NCI-H187 (cell line): ENCODE results near the gene ATP9A.
"Not testable (repeated sequence)": the region's sequence is repeated elsewhere in the genome, so short reads cannot be mapped to it uniquely, and the experiment has no call there.

ENCODE experiments used
- DNase-seq, 2 experiments: peaks; one replicate each; lab custom pipeline; 2025; lab: John Stamatoyannopoulos, UW

The ATP9A gene

DNA sequence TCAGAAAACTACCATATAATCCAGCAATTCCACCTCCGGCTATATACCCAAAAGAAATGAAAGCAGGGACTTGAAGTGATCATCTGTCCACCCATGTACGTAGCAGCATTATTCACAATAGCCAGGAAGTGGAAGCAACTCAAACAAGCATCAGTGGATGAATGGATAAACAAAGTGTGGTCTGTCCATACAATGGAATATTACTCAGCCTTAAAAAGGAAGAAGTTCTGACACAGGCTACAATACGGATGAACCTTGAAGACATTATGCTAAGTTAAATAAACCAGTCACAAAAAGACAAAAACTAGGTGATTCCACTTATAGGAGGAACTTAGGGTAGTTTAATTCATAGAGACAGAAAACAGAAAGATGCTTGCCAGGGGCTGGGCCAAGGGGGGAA lies 76.5 kb downstream of the ATP9A start:
- no peak for DNase-seq

DNA sequence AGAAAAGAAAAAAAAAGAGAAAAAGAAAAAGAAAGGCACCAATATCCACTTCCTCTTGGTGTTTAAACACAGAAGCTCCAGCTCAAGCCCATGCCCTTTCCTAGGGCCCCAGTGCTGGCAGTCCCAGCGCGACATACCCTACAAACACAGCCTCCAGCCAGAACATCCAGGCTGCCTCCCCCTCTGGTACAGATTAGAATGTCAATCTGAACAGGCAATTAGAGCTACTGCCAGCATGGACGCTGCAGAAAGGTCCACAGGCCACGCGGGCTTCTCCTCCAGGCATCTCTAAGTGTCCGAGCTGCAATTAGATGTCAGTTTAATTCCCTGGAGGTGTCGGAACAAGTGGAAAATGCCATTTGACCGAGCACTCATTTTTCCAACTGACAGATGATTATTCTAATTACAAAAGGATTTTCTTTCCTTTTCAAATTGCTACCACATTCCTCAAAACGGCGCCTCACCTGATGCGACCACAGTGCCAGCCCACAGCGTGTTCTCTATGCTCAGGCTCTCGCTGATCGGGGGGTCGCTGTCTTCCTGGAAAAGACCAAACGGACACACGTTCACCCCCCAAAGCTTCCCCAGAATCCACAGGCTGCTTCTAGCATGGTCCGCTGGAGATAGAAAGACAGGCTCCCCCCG lies 79.5 kb downstream of the ATP9A start:
- DNase-seq, result no peak

DNA sequence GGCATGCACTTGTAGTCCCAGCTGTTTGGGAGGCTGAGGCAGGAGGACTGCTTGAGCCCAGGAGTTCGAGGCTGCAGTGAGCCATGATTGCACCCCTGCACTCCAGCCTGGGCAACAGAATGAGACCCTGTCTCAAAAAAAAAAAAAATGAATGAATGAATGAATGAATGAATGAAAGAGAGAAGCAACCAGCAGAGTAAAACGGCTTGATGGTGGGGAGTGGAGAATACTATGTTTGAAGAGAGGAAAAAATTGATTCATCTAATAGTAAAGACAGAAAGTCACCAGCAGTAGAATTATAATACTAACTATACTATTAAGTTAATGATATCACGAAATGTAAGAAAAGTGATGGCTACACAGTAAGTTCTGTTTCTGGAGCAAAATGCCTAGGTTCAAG lies 80.6 kb downstream of the ATP9A start:
- no peak for DNase-seq

DNA sequence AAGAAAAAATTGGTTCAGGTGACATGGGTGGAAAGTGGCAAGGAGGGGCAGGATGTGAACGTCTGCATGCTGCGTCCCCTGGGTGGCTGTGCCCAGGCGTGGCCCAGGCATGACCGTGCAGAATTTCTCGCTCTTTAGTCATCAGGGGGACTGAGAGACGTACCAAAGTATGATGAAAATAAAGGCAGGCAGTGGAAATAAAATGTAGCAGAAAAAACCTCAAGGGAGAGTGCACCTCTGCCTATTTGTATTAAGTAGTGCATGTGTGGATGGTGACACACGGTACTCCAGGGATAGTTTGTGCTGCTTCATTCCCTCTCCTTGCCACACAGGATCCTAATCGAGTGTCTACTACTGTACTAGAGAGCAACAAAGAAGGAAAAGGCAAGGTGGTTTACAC lies 81.1 kb downstream of the ATP9A start:
- DNase-seq, result no peak

DNA sequence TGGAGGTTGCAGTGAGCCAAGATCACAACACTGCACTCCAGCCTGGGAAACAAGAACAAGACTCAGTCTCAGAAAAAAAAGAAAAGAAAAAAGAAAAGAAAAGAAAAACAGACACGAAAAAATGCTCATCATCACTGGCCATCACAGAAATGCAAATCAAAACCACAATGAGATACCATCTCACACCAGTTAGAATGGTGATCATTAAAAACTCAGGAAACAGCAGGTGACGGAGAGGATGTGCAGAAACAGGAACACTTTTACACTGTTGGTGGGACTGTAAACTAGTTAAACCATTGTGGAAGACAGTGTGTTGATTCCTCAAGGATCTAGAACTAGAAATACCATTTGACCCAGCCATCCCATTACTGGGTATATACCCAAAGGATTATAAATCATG lies 82.7 kb downstream of the ATP9A start:
- DNase-seq, result not testable (repeated sequence)

DNA sequence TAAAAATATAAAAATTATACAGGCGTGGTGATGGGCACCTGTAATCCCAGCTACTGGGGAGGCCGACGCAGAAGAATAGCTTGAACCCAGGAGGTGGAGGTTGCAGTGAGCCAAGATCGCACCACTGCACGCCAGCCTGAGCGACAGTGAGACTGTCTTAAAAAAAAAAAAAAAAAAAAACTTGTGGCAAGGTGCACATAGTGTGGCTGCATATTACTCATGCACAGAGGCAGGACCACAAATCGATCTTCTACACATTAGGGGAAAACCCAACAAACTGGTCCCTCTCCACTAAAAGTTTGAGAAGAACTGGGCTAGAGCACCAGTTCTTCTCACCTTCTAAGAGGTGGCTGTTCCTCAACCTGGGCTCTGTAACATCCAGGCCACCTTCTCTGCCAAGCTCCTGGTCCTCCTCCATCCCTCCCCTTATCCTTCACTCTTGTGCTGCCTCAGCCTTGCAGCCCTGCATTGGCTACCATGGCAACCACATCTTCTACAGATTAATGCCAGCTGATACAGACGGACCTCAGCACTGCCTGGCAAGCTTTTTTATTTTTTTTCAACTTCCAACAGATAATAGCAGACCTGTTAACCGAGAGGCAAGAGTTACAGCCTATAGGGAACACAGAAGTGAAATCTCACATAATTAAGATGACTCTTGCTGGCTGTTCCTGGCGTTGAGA lies 88.0 kb downstream of the ATP9A start:
- no peak for DNase-seq

DNA sequence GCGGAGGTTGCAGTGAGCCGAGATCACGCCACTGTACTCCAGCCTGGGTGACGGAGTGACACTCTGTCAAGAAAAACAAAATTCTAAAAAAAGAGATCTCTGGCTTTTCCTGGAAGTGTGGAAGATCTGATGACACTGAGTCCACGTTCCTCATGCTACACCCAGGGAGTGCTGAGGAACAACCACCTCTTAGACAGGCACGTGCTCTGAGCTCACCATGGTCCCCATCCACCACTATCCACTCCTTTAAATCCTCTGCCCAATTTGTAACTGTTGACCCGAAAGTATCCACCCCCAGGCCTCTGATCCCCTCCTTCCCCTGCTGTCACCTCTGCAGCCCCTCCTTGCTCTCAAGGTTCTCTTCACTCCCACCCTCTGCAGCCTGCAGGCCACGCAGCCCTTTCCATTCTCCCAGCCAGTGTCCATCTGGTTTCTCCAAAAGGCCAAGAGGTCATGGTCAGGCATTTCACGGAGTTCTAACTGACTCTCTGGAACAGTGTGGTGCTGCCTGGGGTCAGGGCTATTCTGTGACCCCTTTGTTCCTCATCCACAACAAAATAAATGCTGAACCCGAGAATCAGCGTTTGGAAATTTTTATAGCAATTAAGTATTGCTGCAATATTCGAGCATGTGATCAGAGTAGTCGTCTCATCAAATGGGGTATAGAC lies 88.8 kb downstream of the ATP9A start:
- no peak for DNase-seq

DNA sequence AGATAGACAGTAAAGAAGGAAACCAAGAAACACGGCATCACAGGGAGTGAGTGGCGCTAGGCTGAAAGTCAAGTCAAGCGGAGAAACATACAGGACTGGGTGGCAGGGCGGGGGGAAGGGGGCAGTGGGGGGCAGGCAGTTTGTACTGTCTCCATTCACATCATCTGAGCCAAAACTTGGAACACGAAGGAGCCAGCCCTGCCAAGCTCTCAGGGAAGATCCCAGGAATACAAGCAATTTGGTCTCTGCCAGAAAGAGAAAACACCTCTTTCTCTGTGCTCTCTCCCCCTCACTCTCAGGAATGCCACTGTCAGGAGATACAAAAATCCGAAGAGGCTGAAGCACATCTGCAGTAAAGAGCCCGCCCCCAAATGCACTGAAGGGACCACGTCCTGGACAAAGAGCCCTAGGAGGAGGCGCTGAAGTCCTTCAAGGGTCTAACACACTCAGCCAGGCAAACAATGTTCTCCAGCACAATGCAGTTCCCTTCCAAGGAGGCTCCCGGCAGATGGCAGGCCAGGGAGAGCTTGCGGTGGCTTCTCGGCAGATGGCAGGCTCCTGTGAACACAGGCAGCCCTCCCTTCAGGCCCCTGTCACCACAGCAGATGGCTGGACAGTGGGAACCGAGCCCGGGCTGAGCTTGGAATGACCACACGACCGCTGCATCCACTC lies 90.0 kb downstream of the ATP9A start:
- DNase-seq, result no peak

DNA sequence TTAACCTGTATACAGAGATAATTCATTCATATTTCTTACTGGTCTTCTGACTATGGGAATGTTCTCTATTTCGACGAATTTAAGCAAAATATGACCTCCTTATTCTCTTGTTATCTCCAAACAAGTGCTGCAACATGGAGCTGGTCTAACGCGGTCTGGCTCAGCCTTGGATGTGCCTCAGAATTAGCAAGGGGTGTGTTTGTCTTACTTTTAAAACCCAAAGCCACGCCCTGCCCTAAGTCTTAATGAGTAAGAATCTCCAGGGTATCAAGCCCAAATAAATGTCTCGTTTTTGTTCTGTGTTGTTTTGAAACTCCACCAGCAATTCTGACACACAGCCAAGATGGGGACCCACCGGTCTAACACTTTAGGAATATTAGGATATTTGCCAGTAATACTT lies 99.2 kb downstream of the ATP9A start:
- DNase-seq, result no peak

DNA sequence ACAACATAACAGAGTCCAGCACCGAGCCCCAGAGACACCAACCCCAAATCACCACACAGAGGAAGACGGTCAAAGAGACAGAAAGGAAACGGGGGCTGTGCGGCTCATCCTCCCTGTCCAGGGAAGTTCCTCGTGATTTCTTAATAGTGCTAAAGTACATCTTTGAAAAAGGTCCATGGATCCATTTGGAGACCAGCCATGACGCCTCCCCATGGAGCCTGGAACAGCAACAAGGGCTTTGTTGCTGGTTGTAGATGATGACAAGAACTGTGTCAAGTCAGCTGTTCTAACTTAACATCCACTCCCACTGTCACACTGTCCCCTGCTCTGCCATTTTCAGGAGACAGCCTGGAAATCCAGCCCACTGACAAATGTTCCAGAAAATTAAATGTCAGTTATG lies 99.7 kb downstream of the ATP9A start:
- DNase-seq, result no peak

DNA sequence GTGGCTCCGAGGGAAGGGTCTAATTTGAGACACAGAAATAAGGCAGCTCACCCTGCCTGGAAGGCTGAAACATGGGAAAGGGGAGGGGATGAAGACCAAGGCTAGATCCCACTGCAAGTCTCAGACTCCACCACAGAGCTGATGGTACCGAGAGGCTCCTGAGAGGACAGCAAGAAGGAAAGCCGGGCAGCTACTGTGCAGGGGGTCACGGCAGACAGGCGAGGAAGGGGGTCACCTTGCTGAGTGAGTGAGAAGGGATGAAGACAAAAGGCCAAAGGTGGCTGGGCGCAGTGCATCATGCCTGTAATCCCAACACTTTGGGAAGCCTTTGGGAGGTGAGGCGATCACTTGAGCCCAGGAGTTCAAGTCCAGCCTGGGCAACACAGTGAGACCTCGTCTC lies 100.7 kb downstream of the ATP9A start:
- DNase-seq, result no peak

DNA sequence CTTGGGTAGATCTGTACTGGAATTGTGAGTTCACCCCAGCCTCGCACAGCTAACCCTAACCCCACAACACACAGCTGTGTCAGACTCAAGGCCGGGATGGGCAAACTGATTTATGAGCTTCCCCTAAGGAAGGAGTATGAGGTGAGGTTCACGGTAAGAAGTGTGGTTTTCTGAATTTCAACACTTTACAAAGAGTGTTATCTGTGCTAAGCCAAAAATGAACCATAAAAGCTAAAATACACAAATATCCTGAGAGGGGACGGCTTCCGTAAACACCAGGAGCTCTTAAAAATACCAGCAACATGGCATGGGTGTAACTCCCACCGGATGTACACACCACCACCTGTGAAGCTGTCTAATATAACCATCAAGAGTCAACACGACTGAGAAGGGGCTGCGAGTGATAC lies 101.2 kb downstream of the ATP9A start:
- DNase-seq, result no peak

DNA sequence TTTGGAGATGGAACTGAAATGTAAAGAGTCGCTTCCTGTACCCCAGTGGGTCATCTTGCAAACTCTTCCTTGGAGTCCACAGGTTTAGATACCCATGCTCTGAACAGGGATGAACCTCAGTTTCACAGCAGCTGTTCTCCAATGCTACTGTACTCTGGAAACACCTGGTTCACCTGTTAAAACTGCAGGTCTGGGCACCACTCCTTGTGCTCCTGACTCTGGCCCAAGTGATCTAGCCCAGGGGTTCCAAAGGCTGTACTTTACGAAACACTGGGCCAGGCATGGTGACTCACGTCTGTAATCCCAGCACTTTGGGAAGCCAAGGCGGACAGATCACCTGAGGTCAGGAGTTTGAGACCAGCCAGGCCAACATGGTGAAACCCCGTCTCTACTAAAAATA lies 102.1 kb downstream of the ATP9A start:
- DNase-seq, result no peak

DNA sequence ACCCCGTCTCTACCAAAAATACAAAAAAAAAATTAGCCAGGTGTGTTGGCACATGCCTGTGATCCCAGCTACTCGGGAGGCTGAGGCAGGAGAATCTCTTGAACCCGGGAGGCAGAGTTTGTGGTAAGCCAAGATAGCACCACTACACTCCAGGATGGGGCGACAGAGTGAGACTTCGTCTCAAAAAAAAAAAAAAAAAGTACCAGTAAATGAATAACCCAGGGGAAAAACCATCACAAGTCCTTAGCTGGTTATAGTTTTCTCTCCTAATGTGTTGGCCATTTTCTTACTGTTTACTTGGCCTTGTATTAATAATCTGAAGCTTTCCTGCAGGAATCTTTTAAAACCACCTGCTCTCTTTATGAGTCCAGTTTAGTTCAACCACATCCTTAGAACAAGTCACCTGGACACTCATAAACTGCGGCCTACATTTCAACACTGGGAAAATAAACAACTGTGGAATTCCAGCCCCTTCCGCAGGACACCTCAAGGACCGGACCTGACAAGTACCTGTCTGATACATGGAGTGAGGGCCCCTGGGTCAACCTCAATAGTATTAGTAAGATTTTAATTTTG lies 102.6 kb downstream of the ATP9A start:
- no peak for DNase-seq

DNA sequence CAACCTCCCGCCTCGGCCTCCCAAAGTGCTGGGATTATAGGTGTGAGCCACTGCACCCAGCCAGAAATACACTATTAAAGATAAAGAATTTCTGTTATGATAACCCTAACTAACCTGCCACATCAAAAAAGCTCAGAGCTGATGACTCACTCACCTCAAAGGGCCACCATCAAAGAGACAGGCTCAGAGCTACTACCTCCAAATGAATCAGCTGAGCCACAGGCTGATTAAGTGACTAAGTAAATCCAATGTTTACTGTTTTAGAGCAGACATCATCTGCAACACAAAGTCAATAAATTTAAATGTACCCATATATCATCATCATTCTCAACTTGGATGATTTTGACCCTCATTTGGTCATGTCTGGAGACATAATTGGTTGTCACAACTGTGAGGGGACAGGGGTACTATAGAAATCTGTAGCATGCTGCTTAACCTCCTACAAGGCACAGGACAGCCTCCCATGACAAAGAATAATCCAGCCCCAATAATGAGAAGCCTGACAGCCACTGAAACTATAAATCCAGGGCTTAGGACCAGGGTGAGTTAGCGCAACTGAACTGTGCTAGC lies 106.5 kb downstream of the ATP9A start:
- no peak for DNase-seq

DNA sequence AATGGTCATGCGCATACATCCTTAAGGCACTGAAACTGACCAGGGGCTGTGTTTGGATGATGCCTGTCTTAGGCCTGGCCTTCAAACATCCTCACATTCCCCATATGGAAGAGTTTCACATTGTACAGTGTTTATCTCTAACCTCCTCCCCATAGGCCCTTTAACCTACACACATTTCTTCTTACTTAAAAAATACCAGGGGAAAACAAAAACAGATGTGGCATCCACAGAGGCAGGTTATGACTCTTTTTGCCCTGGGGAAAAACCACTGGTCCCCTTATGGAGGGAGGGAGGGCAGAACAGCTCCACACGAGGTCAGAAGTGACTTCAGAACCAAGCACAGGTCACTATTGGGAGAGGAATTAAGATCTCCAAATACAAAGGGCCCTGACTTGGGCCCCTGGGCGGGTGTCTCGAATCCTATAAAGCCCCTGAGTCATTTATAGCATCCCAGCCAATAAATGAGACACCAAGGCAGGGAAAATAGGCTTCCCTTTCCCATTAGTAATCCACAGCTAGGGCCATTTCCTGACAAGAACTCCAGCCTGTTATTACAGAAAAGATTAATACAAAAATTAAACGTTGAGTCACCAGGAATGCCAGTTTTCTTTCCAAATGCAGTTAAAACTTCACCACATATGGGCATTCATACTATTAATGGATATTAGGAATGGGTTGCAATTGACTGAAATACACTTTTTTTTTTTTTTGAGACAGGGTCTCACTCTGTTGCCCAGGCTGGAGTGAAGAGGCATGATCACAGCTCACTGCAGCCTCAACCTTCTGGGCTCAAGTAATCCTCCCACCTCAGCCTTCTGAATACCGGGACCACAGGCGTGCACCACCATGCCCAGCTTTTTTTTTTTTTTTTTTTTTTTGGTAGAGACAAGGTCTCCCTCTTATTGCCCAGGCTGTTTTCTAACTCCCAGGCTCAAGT lies 107.2 kb downstream of the ATP9A start:
- DNase-seq, result no peak

DNA sequence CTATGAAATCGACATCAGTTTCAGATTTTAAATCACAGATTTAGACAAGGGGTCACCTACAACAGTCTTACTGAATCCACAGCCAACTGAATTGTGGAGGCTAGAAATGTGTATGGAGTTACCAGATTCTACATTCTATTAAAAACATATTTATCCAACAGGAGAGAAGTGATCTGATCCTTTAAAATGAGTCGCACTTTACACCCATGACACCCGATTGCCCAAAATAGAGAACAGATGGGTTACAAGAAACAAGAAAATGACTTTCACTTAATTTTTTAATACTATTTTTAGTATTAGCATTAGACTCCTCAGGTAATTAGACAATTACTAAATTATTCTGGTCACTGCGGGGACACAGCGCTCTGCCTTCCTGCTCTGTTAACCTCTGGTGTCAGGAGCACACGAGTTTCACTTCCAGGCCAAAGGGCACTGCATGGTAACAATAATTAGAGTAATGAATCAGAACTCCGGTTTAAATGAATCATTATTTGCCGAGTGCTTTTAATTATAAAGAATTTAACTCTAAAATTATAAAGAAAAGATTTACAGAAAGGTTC lies 108.6 kb downstream of the ATP9A start:
- DNase-seq, result no peak

DNA sequence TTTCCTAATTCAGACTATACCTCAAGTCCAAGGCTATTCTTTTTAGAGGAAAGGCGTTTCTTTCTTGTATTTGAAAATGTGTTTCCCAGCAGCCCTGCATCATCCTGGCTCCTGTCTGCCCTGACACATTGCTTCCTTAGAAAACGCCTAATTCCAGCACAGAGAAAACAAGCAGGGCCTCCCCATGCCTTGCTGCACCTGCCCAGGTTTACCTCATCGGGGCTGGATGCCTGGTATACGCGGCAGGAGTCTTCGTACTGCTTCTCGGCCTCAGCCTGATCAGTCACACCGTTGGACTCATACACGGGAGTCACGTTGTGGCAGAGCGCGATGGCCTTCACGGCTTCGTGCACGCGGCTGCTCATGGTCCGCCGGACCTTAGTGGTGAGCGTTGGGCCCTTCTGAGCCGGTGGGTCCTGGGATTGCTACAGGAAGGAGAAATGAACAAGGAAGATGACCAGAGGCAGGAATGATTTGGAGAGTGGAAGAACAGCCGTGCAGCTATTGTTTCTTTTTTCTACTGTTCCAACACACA lies 111.4 kb downstream of the ATP9A start:
- no peak for DNase-seq

DNA sequence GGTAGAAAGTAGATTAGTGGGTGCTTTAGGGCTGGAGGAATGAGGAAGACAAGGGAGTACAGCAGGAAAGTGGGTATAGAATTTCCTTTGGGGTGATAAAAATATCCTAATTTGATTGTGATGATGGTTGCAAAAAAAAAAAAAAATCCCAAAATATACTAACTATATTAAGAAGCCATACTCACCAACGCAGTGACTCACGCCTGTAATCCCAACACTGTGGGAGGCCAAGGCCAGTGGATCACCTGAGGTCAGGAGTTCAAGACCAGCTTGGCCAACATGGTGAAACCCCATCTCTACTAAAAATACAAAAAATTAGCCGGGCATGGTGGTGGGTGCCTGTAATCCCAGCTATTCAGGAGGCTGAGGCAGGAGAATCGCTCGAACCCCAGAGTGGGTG lies 112.1 kb downstream of the ATP9A start:
- not testable (repeated sequence) for DNase-seq

DNA sequence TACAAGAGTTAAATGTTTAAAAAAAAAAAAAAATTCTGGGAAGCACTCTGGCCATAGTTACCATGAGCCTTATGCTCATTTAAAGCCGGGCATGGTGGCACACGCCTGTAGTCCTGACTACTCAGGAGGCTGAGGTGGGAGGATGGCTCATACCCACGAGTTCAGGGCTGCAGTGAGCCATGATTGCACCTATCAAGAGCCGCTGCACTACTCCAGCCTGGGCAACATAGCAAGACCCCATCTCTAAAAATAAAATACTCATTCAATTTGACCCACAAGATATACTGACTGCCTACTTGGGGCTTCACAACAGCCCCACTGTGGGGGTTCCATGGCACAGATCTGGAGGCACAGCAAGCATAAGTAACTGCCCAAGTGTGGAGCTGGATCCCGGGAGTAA lies 113.7 kb downstream of the ATP9A start:
- no peak for DNase-seq

DNA sequence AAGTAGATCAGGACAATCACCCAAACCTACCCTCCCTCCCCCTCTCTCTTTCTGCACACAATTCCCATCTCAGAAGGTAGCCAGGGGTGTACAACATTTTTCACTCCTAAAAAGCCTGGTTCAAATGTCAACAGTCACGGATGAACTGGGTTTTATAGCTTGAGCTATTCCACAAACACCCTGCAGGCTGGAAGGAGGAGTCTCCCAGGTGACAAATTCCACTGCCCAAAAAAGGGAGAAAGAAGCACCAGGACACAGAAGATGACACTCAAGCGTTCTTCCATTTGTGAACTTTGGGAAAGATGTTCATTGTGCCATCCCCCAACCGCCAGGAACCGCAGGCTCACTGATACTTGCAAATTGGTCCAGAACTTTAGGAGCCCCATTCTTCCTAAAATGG lies 114.1 kb downstream of the ATP9A start:
- no peak for DNase-seq
